ENCODE results near the gene HOXA1. TPM values are rescaled to one million over a fixed set of nuclear protein-coding genes. Genes with fewer than 3 reads are reported as not detected.

The HOXA1 gene
- total RNA-seq, 2 experiments from 2014 or later: 0.14 to 0.22 TPM

- Mint-ChIP-seq H3K9me3 (no peaks in the 10 kb centered on the region), H3K27me3 (peaks cover 45% of the 10 kb centered on the region), H3K4me3 (no peak overlapping the region), H3K27ac (no peak overlapping the region), H3K36me3 (ENCODE audit: low read depth) (no peaks in the 10 kb centered on the region), H3K4me1 (ENCODE audit: low read depth) (peaks cover 5% of the 10 kb centered on the region)
- Histone ChIP-seq H3K4me1 (ENCODE audit: insufficient read depth, low read length) (no peaks in the 10 kb centered on the region), H3K36me3 (ENCODE audit: insufficient read depth, low read length) (no peaks in the 10 kb centered on the region), H3K27me3 (ENCODE audit: control insufficient read depth in 1 of 2, insufficient read depth in 2 of 2, low read length in 2 of 2) (peaks cover 24 to 27% of the 10 kb centered on the region in 2 experiments), H3K9me3 (ENCODE audit: control insufficient read depth in 1 of 2, insufficient read depth in 1 of 2, low read length in 2 of 2) (peaks cover 0 to 18% of the 10 kb centered on the region in 2 experiments), H3K4me3 (ENCODE audit: low read length) (no peak overlapping the region), H3K27ac (ENCODE audit: low read depth in 1 of 2, low read length in 2 of 2) (no peak overlapping the region)
- CTCF ChIA-PET: interaction anchor here (0.5 kb wide), 1 partner anchor 525 kb away, joined by 3 read pairs; no protein-coding TSS in a partner anchor
- ATAC-seq (ENCODE audit: poor library complexity) (no peak), DNase-seq (no peak)
- TF ChIP-seq CTCF (IDR thresholded peaks at IDR 0.05): no peak
- intact Hi-C loops (cut with DNase I, micrococcal nuclease): no loop called here
- POLR2A ChIA-PET: no interaction called here
Measured at GRCh38 chr7:27108390-27109127, 12.8 kb upstream of the HOXA1 start.

DNA sequence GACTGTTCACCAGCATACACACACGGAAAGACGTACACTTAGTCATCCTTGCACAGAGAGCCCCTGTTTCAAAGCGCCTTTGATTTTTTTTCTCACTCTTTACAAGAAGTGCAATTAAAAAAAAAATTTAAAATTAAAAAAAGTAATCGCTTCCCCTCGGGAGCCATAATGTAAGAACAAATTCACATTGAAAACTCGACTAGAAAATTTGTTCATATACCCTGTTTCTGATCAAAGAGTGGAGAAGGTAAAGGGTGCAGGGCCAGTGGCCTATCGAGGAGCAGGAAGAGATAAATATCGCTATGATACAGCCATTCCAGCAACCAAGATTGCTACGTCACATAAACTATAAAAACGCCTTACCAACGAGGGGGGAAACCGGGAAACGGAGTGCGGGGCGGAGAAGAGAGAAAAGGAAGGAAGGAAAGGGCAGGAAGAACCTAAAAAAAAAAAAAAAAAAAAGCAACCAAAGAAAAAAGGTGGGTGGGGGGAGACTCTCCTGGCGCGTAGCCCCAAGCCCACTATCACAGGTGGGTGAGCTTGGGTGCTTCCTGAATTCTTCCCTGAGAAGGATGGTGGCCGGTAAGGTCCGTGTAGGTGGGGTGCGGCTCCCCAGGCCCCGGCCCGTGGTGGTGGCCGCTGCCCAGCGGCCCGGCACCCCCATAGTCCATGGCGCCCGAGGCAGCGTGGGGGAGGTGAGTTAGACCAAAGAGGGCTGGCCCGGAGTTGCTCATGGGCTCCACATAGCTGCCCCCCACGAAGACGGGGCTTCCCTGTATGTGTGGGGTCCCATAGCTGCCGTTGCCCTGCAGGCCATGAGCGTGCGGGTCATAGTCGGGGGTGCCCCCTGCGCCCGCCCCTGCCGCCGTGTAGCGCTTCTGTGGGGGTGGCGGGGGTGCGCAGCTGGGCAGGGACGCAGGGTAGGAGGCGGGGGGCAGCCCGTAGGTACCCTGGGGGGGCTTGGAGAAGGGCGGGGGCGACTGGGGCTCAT lies 11.9 kb upstream of the HOXA1 start:
- ChIA-PET POLR2A (no interaction called here), CTCF (no interaction called here)
- TF ChIP-seq CTCF (IDR thresholded peaks at IDR 0.05): no peak
- Histone ChIP-seq H3K27me3 (ENCODE audit: control insufficient read depth in 1 of 2, insufficient read depth in 2 of 2, low read length in 2 of 2) (peaks cover 32 to 36% of the 10 kb centered on the region in 2 experiments), H3K27ac (ENCODE audit: low read depth in 1 of 2, low read length in 2 of 2) (no peak overlapping the region), H3K9me3 (ENCODE audit: control insufficient read depth in 1 of 2, insufficient read depth in 1 of 2, low read length in 2 of 2) (peaks cover 0 to 21% of the 10 kb centered on the region in 2 experiments), H3K36me3 (ENCODE audit: insufficient read depth, low read length) (no peaks in the 10 kb centered on the region), H3K4me3 (ENCODE audit: low read length) (no peak overlapping the region), H3K4me1 (ENCODE audit: insufficient read depth, low read length) (peaks cover 4% of the 10 kb centered on the region)
- DNase-seq (no peak), ATAC-seq (ENCODE audit: poor library complexity) (no peak)
- Mint-ChIP-seq H3K9me3 (no peaks in the 10 kb centered on the region), H3K27ac (no peak overlapping the region), H3K4me1 (ENCODE audit: low read depth) (peaks cover 12% of the 10 kb centered on the region), H3K4me3 (no peak overlapping the region), H3K27me3 (peaks cover 54% of the 10 kb centered on the region), H3K36me3 (ENCODE audit: low read depth) (no peaks in the 10 kb centered on the region)
- intact Hi-C loops (cut with DNase I, micrococcal nuclease): no loop called here

DNA sequence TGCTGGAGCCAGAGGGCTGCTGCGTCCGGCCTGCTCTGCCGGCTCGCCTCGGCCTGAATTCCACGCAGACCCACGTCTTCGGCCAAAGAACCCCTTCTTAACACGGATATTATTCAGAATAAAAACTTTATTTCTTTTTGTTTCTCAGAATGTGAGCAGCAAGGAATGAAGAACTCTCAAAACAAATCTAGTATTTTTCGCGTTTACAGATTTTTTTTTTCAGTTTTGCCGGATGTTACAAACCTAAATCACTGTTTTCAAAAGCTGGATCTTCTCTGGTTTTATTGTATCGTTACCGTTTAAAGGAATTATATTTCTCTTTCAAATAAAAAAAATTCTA lies 11.1 kb upstream of the HOXA1 start:
- Histone ChIP-seq H3K4me1 (ENCODE audit: insufficient read depth, low read length) (peaks cover 11% of the 10 kb centered on the region), H3K36me3 (ENCODE audit: insufficient read depth, low read length) (no peaks in the 10 kb centered on the region), H3K27ac (ENCODE audit: low read depth in 1 of 2, low read length in 2 of 2) (no peak overlapping the region), H3K4me3 (ENCODE audit: low read length) (no peak overlapping the region), H3K9me3 (ENCODE audit: control insufficient read depth in 1 of 2, insufficient read depth in 1 of 2, low read length in 2 of 2) (peaks cover 0 to 21% of the 10 kb centered on the region in 2 experiments), H3K27me3 (ENCODE audit: control insufficient read depth in 1 of 2, insufficient read depth in 2 of 2, low read length in 2 of 2) (peaks cover 38 to 44% of the 10 kb centered on the region in 2 experiments)
- Mint-ChIP-seq H3K4me3 (no peak overlapping the region), H3K27me3 (peaks cover 58% of the 10 kb centered on the region), H3K27ac (no peak overlapping the region), H3K36me3 (ENCODE audit: low read depth) (no peaks in the 10 kb centered on the region), H3K9me3 (no peaks in the 10 kb centered on the region), H3K4me1 (ENCODE audit: low read depth) (peaks cover 18% of the 10 kb centered on the region)
- TF ChIP-seq CTCF (IDR thresholded peaks at IDR 0.05): no peak
- ChIA-PET CTCF (no interaction called here), POLR2A (no interaction called here)
- ATAC-seq (ENCODE audit: poor library complexity) (no peak), DNase-seq (no peak)
- intact Hi-C loops (cut with DNase I, micrococcal nuclease): no loop called here
